ENCODE results near the gene ZNF710.

The ZNF710 gene

DNA sequence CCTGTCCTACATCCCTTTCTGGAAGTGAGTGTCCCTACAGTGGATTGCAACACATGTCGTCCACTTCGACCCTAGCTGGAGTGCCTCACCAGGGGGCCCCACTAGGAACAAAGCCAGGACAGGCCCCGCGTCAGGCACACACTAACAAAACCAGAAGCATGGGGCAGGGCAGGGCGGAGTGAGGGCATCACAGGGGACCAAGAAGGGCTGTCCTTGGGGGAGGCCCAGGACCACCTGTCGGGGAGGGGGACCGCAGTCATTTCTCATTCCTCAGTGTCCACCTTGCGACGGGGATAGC, 79.3 kb downstream of the ZNF710 start:
- no peak overlapping the region for H2BK120ac ChIP-seq (ENCODE audit: low read depth, low read length)
- no peak overlapping the region for H3K23ac ChIP-seq (ENCODE audit: low read length)

DNA sequence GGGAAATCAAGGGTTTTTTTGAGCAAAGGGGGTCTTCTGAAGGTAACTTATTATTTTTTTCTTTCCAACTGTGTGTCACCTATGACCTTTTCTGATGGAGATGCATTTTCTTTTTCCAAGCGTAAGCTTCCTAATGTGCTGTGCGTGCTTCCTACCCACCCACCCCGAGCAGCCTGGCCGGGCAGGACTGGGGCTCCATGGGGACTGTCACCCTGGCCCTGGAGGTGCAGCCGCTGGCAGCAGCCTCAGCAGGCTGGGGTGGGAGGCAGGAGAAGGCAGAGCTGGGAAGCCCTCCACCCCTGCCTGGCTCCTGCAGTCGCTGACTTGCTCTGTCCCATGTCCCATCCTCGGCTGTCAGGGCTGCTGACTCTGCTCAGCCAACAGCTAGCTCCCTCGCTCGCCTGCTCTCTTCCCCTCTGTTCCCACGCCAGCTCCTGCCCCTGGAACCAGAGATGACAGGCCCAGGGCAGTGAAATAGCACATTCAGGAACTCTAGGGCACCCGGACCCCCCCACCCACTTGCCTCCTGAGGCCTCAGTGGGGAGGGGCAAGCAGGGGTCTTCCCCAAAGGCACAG, 79.8 kb downstream of the ZNF710 start:
- Histone ChIP-seq H2BK120ac (ENCODE audit: low read depth, low read length) (no peak overlapping the region), H3K18ac (ENCODE audit: low read length) (no peak overlapping the region), H3K27me3 (ENCODE audit: insufficient read depth, low read length, poor library complexity) (no peaks in the 10 kb centered on the region), H4K5ac (ENCODE audit: low read length) (no peak overlapping the region), H3K56ac (ENCODE audit: low read length) (no peak overlapping the region), H2BK15ac (replicated peaks; ENCODE audit: low read depth) (no peak overlapping the region), H4K8ac (ENCODE audit: low read depth, low read length) (no peak overlapping the region), H3K79me1 (ENCODE audit: low read length) (no peaks in the 10 kb centered on the region), H2AK5ac (ENCODE audit: low read length) (no peak overlapping the region), H3K23ac (ENCODE audit: low read length) (no peak overlapping the region), H3K79me2 (ENCODE audit: control insufficient read depth, insufficient read depth, low read length) (no peaks in the 10 kb centered on the region), H3K27ac (ENCODE audit: low read depth, low read length) (no peak overlapping the region), H3K4me2 (ENCODE audit: low read length) (no peak overlapping the region), H3K4ac (ENCODE audit: low read depth, low read length) (no peak overlapping the region), H3K4me3 (ENCODE audit: low read length) (no peak overlapping the region), H2BK5ac (ENCODE audit: low read length) (no peak overlapping the region), H3K4me1 (ENCODE audit: control insufficient read depth, low read depth, low read length) (peaks cover 3% of the 10 kb centered on the region), H3K9ac (ENCODE audit: low read length) (no peak overlapping the region), H3K36me3 (ENCODE audit: control insufficient read depth, insufficient read depth, low read length) (peaks cover 10% of the 10 kb centered on the region)
- WGBS (ENCODE audit: extremely low coverage, insufficient coverage, low lambda C conversion rate): no CpG with 5 or more reads among the region's 11 CpGs
- DNase-seq: no peak

More for the DNA sequence above, 79.3 kb downstream of the ZNF710 start:
- Histone ChIP-seq H3K4me3 (ENCODE audit: low read length) (no peak overlapping the region), H3K9ac (ENCODE audit: low read length) (no peak overlapping the region), H3K4me1 (ENCODE audit: control insufficient read depth, low read depth, low read length) (peaks cover 4% of the 10 kb centered on the region), H2BK5ac (ENCODE audit: low read length) (no peak overlapping the region), H4K8ac (ENCODE audit: low read depth, low read length) (no peak overlapping the region), H3K56ac (ENCODE audit: low read length) (no peak overlapping the region), H3K79me1 (ENCODE audit: low read length) (no peaks in the 10 kb centered on the region), H3K36me3 (ENCODE audit: control insufficient read depth, insufficient read depth, low read length) (peaks cover 10% of the 10 kb centered on the region), H3K79me2 (ENCODE audit: control insufficient read depth, insufficient read depth, low read length) (no peaks in the 10 kb centered on the region), H2BK15ac (replicated peaks; ENCODE audit: low read depth) (no peak overlapping the region), H3K27ac (ENCODE audit: low read depth, low read length) (no peak overlapping the region), H3K27me3 (ENCODE audit: insufficient read depth, low read length, poor library complexity) (no peaks in the 10 kb centered on the region), H2AK5ac (ENCODE audit: low read length) (no peak overlapping the region), H4K5ac (ENCODE audit: low read length) (no peak overlapping the region), H3K4ac (ENCODE audit: low read depth, low read length) (no peak overlapping the region), H3K4me2 (ENCODE audit: low read length) (no peak overlapping the region), H3K18ac (ENCODE audit: low read length) (no peak overlapping the region)
- DNase-seq: no peak
- WGBS (ENCODE audit: extremely low coverage, insufficient coverage, low lambda C conversion rate): no CpG with 5 or more reads among the region's 9 CpGs

DNA sequence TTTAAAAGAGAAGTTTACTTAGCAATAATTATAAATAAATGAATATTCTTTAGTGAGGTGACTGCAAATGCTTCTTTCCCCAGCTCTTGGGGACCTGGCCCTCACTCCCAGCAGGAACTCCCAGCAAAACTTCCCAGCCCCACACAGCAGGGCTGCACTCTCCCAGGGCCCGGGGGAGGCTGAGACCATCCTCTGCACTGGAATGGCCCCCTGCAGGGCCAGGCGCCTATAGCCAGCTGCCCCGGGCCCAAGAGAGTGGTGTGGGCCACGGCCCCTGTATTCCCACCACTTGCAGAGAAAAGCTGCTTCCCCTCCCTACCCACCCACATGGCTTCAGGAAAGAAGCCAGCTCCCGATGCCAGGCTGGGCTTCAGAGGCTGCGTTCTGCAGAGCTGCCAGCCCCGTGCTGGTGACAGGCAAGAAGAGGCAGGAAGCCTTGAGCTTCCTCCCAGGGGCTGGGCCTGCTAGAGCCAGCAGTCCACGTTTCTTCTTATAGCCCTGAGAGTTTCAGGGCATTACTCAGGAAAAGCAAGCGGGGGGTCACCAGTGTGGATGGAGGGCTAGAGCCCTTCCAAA, 81.1 kb downstream of the ZNF710 start:
- Histone ChIP-seq H3K9ac (ENCODE audit: low read length) (no peak overlapping the region), H3K4me1 (ENCODE audit: control insufficient read depth, low read depth, low read length) (no peaks in the 10 kb centered on the region), H3K27ac (ENCODE audit: low read depth, low read length) (peak overlapping the region; percentile 46), H4K8ac (ENCODE audit: low read depth, low read length) (no peak overlapping the region), H3K27me3 (ENCODE audit: insufficient read depth, low read length, poor library complexity) (no peaks in the 10 kb centered on the region), H3K36me3 (ENCODE audit: control insufficient read depth, insufficient read depth, low read length) (peaks cover 12% of the 10 kb centered on the region), H4K5ac (ENCODE audit: low read length) (no peak overlapping the region), H3K56ac (ENCODE audit: low read length) (no peak overlapping the region), H2BK5ac (ENCODE audit: low read length) (no peak overlapping the region), H3K4ac (ENCODE audit: low read depth, low read length) (no peak overlapping the region), H3K4me2 (ENCODE audit: low read length) (no peak overlapping the region), H2AK5ac (ENCODE audit: low read length) (no peak overlapping the region), H2BK15ac (replicated peaks; ENCODE audit: low read depth) (no peak overlapping the region), H3K18ac (ENCODE audit: low read length) (no peak overlapping the region), H3K23ac (ENCODE audit: low read length) (no peak overlapping the region), H3K79me1 (ENCODE audit: low read length) (no peaks in the 10 kb centered on the region), H3K4me3 (ENCODE audit: low read length) (no peak overlapping the region), H2BK120ac (ENCODE audit: low read depth, low read length) (no peak overlapping the region), H3K79me2 (ENCODE audit: control insufficient read depth, insufficient read depth, low read length) (no peaks in the 10 kb centered on the region)
- no CpG with 5 or more reads among the region's 9 CpGs for whole genome bisulfite sequencing (ENCODE audit: extremely low coverage, insufficient coverage, low lambda C conversion rate)
- peak; percentile 48 for DNase-seq

DNA sequence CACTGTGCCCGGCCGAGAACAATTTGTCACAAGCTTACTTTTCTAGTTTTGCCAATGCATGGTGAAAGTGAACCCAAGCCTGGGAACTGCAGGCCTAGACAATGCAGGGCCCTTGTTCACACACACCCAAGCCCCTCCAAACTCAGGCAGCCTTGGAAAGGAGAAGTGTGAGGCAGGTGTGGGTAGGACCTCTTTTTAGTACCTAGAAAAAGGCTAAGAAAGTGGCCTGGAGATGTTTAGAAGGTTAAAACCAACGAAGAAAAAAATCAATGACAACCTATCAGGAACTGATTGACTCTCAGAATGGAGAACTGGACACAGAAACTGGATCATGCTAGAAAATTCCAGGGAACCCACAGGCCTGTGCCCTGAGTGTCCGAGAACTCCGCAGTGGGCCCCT, 82.3 kb downstream of the ZNF710 start:
- Histone ChIP-seq H3K18ac (ENCODE audit: low read length) (no peak overlapping the region), H4K8ac (ENCODE audit: low read depth, low read length) (no peak overlapping the region), H3K36me3 (ENCODE audit: control insufficient read depth, insufficient read depth, low read length) (peaks cover 13% of the 10 kb centered on the region), H3K27me3 (ENCODE audit: insufficient read depth, low read length, poor library complexity) (no peaks in the 10 kb centered on the region), H3K4ac (ENCODE audit: low read depth, low read length) (no peak overlapping the region), H3K79me2 (ENCODE audit: control insufficient read depth, insufficient read depth, low read length) (no peaks in the 10 kb centered on the region), H2BK15ac (replicated peaks; ENCODE audit: low read depth) (no peak overlapping the region), H2BK5ac (ENCODE audit: low read length) (no peak overlapping the region), H3K4me1 (ENCODE audit: control insufficient read depth, low read depth, low read length) (no peaks in the 10 kb centered on the region), H3K4me3 (ENCODE audit: low read length) (no peak overlapping the region), H3K27ac (ENCODE audit: low read depth, low read length) (no peak overlapping the region), H3K79me1 (ENCODE audit: low read length) (no peaks in the 10 kb centered on the region), H2BK120ac (ENCODE audit: low read depth, low read length) (no peak overlapping the region), H3K56ac (ENCODE audit: low read length) (no peak overlapping the region), H3K23ac (ENCODE audit: low read length) (no peak overlapping the region), H2AK5ac (ENCODE audit: low read length) (no peak overlapping the region), H3K4me2 (ENCODE audit: low read length) (no peak overlapping the region), H4K5ac (ENCODE audit: low read length) (no peak overlapping the region), H3K9ac (ENCODE audit: low read length) (no peak overlapping the region)
- WGBS (ENCODE audit: extremely low coverage, insufficient coverage, low lambda C conversion rate): no CpG with 5 or more reads among the region's 5 CpGs
- DNase-seq: no peak

DNA sequence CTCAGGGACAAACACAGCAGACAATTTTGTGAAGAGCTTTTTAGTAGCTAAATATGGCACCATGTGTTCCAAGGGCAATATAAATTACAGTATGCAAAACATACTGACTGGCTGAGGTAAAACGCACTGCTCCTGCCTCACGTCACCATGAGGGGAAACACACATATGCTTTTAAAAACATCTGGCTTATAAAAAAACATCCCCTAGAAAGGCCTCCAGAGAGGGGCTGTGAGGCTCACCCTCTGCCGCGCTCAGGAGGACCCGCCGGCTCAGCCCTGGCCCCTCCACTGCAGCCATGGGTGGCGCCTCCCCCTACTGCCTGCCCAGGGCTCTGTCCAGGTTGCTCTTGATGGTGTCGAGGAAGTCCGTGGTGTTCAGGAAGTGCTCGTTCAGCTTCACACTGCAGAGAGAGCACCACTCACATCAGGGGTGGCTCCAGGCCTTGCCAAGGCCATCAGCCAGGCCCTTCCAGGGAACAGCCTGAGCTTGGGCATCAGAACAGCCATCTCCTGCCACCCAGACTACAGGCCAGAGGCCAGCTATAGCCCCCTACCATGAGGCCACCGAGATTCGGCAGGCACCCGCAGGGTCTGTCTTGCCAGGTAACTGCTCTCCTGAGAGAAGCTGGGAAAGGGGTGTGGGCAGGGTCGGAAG, 83.0 kb downstream of the ZNF710 start:
- Histone ChIP-seq H3K36me3 (ENCODE audit: control insufficient read depth, insufficient read depth, low read length) (peaks cover 10% of the 10 kb centered on the region), H3K4me1 (ENCODE audit: control insufficient read depth, low read depth, low read length) (no peaks in the 10 kb centered on the region), H3K9ac (ENCODE audit: low read length) (no peak overlapping the region), H3K23ac (ENCODE audit: low read length) (no peak overlapping the region), H2BK15ac (replicated peaks; ENCODE audit: low read depth) (no peak overlapping the region), H3K79me2 (ENCODE audit: control insufficient read depth, insufficient read depth, low read length) (no peaks in the 10 kb centered on the region), H2BK5ac (ENCODE audit: low read length) (no peak overlapping the region), H3K18ac (ENCODE audit: low read length) (no peak overlapping the region), H3K79me1 (ENCODE audit: low read length) (no peaks in the 10 kb centered on the region), H2BK120ac (ENCODE audit: low read depth, low read length) (no peak overlapping the region), H4K8ac (ENCODE audit: low read depth, low read length) (no peak overlapping the region), H4K5ac (ENCODE audit: low read length) (no peak overlapping the region), H3K56ac (ENCODE audit: low read length) (no peak overlapping the region), H2AK5ac (ENCODE audit: low read length) (no peak overlapping the region), H3K4me3 (ENCODE audit: low read length) (no peak overlapping the region), H3K27me3 (ENCODE audit: insufficient read depth, low read length, poor library complexity) (no peaks in the 10 kb centered on the region), H3K4ac (ENCODE audit: low read depth, low read length) (no peak overlapping the region), H3K27ac (ENCODE audit: low read depth, low read length) (no peak overlapping the region), H3K4me2 (ENCODE audit: low read length) (no peak overlapping the region)
- DNase-seq: no peak
- no CpG with 5 or more reads among the region's 14 CpGs for WGBS (ENCODE audit: extremely low coverage, insufficient coverage, low lambda C conversion rate)

All from mesendoderm (in vitro differentiated cells).